HCT116 (cell line): Measurements from ENCODE around the gene EYA2. TPM values are rescaled to one million over a fixed set of nuclear protein-coding genes. Genes with fewer than 3 reads are reported as not detected.

ENCODE experiments used
- ATAC-seq: fragments of 200-7000 bp; cut with Tn5 transposase; 2 replicates; pipeline ENCODE4 v1.9.1; 2020; ENCODE audit warnings: mild to moderate bottlenecking, moderate library complexity
- BruUV-seq: library from RNA; stranded (reverse); fragments of 400-500 nt; replicated peaks from 2 replicates; lab custom pipeline; 2021; lab: Mats Ljungman, UMichigan
- CTCF ChIA-PET: fragments of 300-600 bp; sonication (Branson Sonifier 250); formaldehyde crosslinking; loops from one replicate; lab custom pipeline; 2021; ENCODE audit warnings: antibody characterized with exemption; lab: Charles Lee
- POLR2A ChIA-PET: fragments of 300-600, 350-600 bp; sonication (Branson Sonifier 250); formaldehyde crosslinking; loops from one replicate; lab custom pipeline; 2021; ENCODE audit warnings: antibody characterized with exemption; lab: Charles Lee
- RAD21 ChIA-PET, 2 experiments: fragments of 300-600 bp; sonication (Branson Sonifier 250); formaldehyde crosslinking; loops; one replicate each; lab custom pipeline; 2023; ENCODE audit warnings: low total read pairs in 2 of 2; ENCODE audit not compliant: uncharacterized antibody in 2 of 2, unreplicated experiment in 2 of 2, low non-redundant PET in 1 of 2; lab: Charles Lee
- DNase-seq: peaks from one replicate; pipeline ENCODE4 v3.0.0-alpha.2; 2010; ENCODE audit warnings: low read depth, low spot score
- H2AFZ ChIP-seq: fragments of 200-600 bp; shearing (Covaris generic), sonication (generic); 2 replicates; pipeline ENCODE4 v1.6.1; 2017; ENCODE audit warnings: low read depth, mixed run types, mixed read lengths, antibody characterized with exemption, low read length; ENCODE audit not compliant: poor library complexity, severe bottlenecking
- H3K27ac ChIP-seq: 2 replicates; pipeline ENCODE4 v1.5.1; 2012; ENCODE audit warnings: low read depth, low read length
- H3K27me3 ChIP-seq: fragments of 200-600 bp; sonication (generic); 2 replicates; pipeline ENCODE4 v1.6.1; 2016; ENCODE audit warnings: mixed run types, low read length, mixed read lengths; ENCODE audit not compliant: insufficient read depth
- H3K36me3 ChIP-seq, 2 experiments: fragments of 200-500 bp in 1 of 2; fragments of 200-600 bp in 1 of 2; sonication (Bioruptor generic) in 1 of 2; sonication (generic) in 1 of 2; 2 replicates each; pipeline versions ENCODE4 v1.5.1 to v1.6.1; 2014 to 2016; ENCODE audit warnings: low read length in 2 of 2, inconsistent platforms in 1 of 2, mixed read lengths in 1 of 2, mixed run types in 1 of 2; ENCODE audit not compliant: insufficient read depth in 2 of 2, control insufficient read depth in 1 of 2
- H3K4me1 ChIP-seq, 2 experiments: fragments of 200-600 bp in 1 of 2; sonication (generic) in 1 of 2; 2 replicates each; pipeline versions ENCODE4 v1.5.1 to v1.6.1; 2012 to 2017; ENCODE audit warnings: low read length in 2 of 2, inconsistent platforms in 1 of 2, mild to moderate bottlenecking in 1 of 2, mixed read lengths in 1 of 2, mixed run types in 1 of 2, moderate library complexity in 1 of 2; ENCODE audit not compliant: insufficient read depth in 2 of 2, control insufficient read depth in 1 of 2
- H3K4me2 ChIP-seq: fragments of 200-600 bp; sonication (generic); 2 replicates; pipeline ENCODE4 v1.6.1; 2017; ENCODE audit warnings: mixed run types, low read length, mixed read lengths
- H3K4me3 ChIP-seq, 2 experiments: fragments of 200-600 bp in 1 of 2; sonication (generic) in 1 of 2; replicated peaks in 1 of 2; 2 replicates each; pipeline ENCODE4 v1.5.1; 2011 to 2016; ENCODE audit warnings: low read length in 2 of 2, control low read depth in 1 of 2, low read depth in 1 of 2, mild to moderate bottlenecking in 1 of 2, mixed read lengths in 1 of 2, mixed run types in 1 of 2
- H3K79me2 ChIP-seq: fragments of 200-600 bp; sonication (generic); 2 replicates; pipeline ENCODE4 v1.6.1; 2017; ENCODE audit warnings: mild to moderate bottlenecking, mixed run types, low read length, moderate library complexity, mixed read lengths; ENCODE audit not compliant: insufficient read depth
- H3K9ac ChIP-seq: fragments of 200-600 bp; sonication (generic); 2 replicates; pipeline ENCODE4 v1.6.1; 2016; ENCODE audit warnings: low read length, mixed read lengths
- H3K9me2 ChIP-seq: fragments of 200-600 bp; sonication (generic), shearing (Covaris generic); 2 replicates; pipeline ENCODE4 v1.6.1; 2017; ENCODE audit warnings: mixed run types, mild to moderate bottlenecking, moderate library complexity; ENCODE audit not compliant: insufficient read depth
- H3K9me3 ChIP-seq, 2 experiments: fragments of 200-500 bp in 1 of 2; fragments of 200-600 bp in 1 of 2; sonication (Bioruptor generic) in 1 of 2; sonication (generic) in 1 of 2; 2 replicates each; pipeline ENCODE4 v1.6.1; 2014 to 2017; ENCODE audit warnings: low read length in 2 of 2, mixed read lengths in 2 of 2, inconsistent platforms in 1 of 2, low read depth in 1 of 2, mild to moderate bottlenecking in 1 of 2, mixed run types in 1 of 2, moderate library complexity in 1 of 2; ENCODE audit not compliant: control insufficient read depth in 1 of 2, insufficient read depth in 1 of 2
- H4K20me1 ChIP-seq: fragments of 200-600 bp; sonication (generic), shearing (Covaris generic); 2 replicates; pipeline ENCODE4 v1.6.1; 2017; ENCODE audit warnings: mixed run types, mild to moderate bottlenecking, moderate library complexity; ENCODE audit not compliant: insufficient read depth
- CEBPB ChIP-seq: IDR thresholded peaks from 2 replicates; pipeline ENCODE4 v1.6.1; 2012; ENCODE audit warnings: low read depth
- CTCF ChIP-seq, 3 experiments: fragments of 200-600 bp in 1 of 3; sonication (generic) in 1 of 3; IDR thresholded peaks in 2 of 3; conservative IDR thresholded peaks in 1 of 3; 2 replicates each; pipeline ENCODE4 v1.5.1; 2012 to 2017; ENCODE audit warnings: low read depth in 2 of 3, low read length in 2 of 3, antibody characterized with exemption in 1 of 3, borderline replicate concordance in 1 of 3, control low read depth in 1 of 3, mild to moderate bottlenecking in 1 of 3, mixed read lengths in 1 of 3, mixed run types in 1 of 3, moderate library complexity in 1 of 3; ENCODE audit not compliant: insufficient read depth in 1 of 3
- EGR1 ChIP-seq: IDR thresholded peaks from 2 replicates; pipeline ENCODE4 v1.6.1; 2012; ENCODE audit warnings: low read depth
- MAX ChIP-seq: IDR thresholded peaks from 2 replicates; pipeline ENCODE4 v1.6.1; 2012
- RAD21 ChIP-seq: IDR thresholded peaks from 2 replicates; pipeline ENCODE4 v1.6.1; 2012; ENCODE audit warnings: low read depth, mild to moderate bottlenecking
- SRF ChIP-seq: IDR thresholded peaks from 2 replicates; pipeline ENCODE4 v1.6.1; 2012; ENCODE audit warnings: low read depth
- TCF7L2 ChIP-seq: IDR thresholded peaks from 2 replicates; pipeline ENCODE4 v1.7.0; 2011; ENCODE audit warnings: borderline replicate concordance, inconsistent platforms; ENCODE audit not compliant: insufficient read depth, insufficient read length; ENCODE audit errors: extremely low read depth
- ZNF274 ChIP-seq: fragments of 200-500 bp; sonication (Bioruptor generic); IDR thresholded peaks from 2 replicates; pipeline ENCODE4 v1.6.1; 2014; ENCODE audit warnings: mild to moderate bottlenecking, low read depth, low read length, inconsistent platforms
- intact Hi-C: fragments of 100-400 bp; cut with micrococcal nuclease; formaldehyde crosslinking; loops from 2 replicates; pipeline ENCODE4 v1.10.0; 2022
- total RNA-seq: library from RNA; stranded (reverse); gene quantifications from one replicate; pipeline ENCODE4 v1.2.1, GENCODE V29; 2021; ENCODE audit not compliant: unreplicated experiment

Gene EYA2
- total RNA-seq, 1 experiment from 2014 or later: not detected

- TF ChIP-seq CTCF (IDR thresholded peaks at IDR 0.05 in 2 of 3, conservative IDR thresholded peaks at IDR 0.05 in 1 of 3; ENCODE audit: borderline replicate concordance in 1 of 3, insufficient read depth in 1 of 3, low read depth in 2 of 3, low read length in 2 of 3) (no peak), EGR1 (no peak), CEBPB (no peak), ZNF274 (no peak), RAD21 (no peak)
Observed at GRCh38 chr20:46929902-46930301, 35.3 kb downstream of the EYA2 start (continued).

GRCh38 chr20:46930640-46931339 is 36.1 kb downstream of the EYA2 start:
- intact Hi-C loops: no loop called here
- TF ChIP-seq MAX (no peak), TCF7L2 (no peak), SRF (no peak)
- Histone ChIP-seq H3K79me2 (no peaks in the 10 kb centered on the region), H3K27ac (no peak overlapping the region), H3K9me3 (no peaks in the 10 kb centered on the region), H3K9ac (no peak overlapping the region), H3K4me1 (peaks cover 0 to 11% of the 10 kb centered on the region in 2 experiments; a peak in 2 of 4 replicates), H3K4me2 (no peak overlapping the region), H4K20me1 (no peaks in the 10 kb centered on the region), H2AFZ (no peak overlapping the region), H3K4me3 (no peak overlapping the region), H3K27me3 (peaks cover 14% of the 10 kb centered on the region; the same call in 1 of the 2 replicates), H3K9me2 (no peaks in the 10 kb centered on the region), H3K36me3 (no peaks in the 10 kb centered on the region)
- BruUV-seq: no TSS peak
- POLR2A ChIA-PET: no interaction called here
- CTCF ChIA-PET: no interaction called here
- DNase-seq (no peak), ATAC-seq (no peak)
- RAD21 ChIA-PET: no interaction called here
